HepG2 (cell line): ENCODE data around the gene DAPL1. TPM values are rescaled to one million over a fixed set of nuclear protein-coding genes. Genes with fewer than 3 reads are reported as not detected.

Source experiments
- ATAC-seq: fragments of 200-7000 bp; cut with Tn5 transposase; 3 replicates; pipeline ENCODE4 v1.9.1; 2020; ENCODE audit warnings: mild to moderate bottlenecking, moderate library complexity
- BruUV-seq: library from RNA; stranded (reverse); fragments of 400-500 nt; replicated peaks from 2 replicates; lab custom pipeline; 2021; lab: Mats Ljungman, UMichigan
- CTCF ChIA-PET: fragments of 300-600 bp; formaldehyde crosslinking; extraction: SDS; loops from one replicate; lab custom pipeline; 2021; ENCODE audit warnings: low total read pairs, inconsistent platforms, low intra/inter-chr PET ratio; lab: Yijun Ruan, JAX
- POLR2A ChIA-PET: fragments of 350-600 bp; sonication (Branson Sonifier 250); formaldehyde crosslinking; loops from one replicate; lab custom pipeline; 2020; ENCODE audit warnings: antibody characterized with exemption, inconsistent platforms; lab: Yijun Ruan, JAX
- DNase-seq: peaks from one replicate; pipeline ENCODE4 v3.0.0-alpha.2; 2015; ENCODE audit warnings: low spot score
- FAIRE-seq: peaks from 3 replicates; lab custom pipeline; 2011; peaks lifted over from hg19 to GRCh38; lab: Jason Lieb, UNC
- H2AFZ ChIP-seq: one replicate; pipeline ENCODE4 v1.6.1; 2011; ENCODE audit warnings: low read length, inconsistent platforms
- H3K27ac ChIP-seq: fragments of 300-600 bp; 3 replicates; pipeline ENCODE4 v1.8.0; 2011; ENCODE audit warnings: mixed run types, mild to moderate bottlenecking, mixed read lengths, low read length, inconsistent platforms; ENCODE audit not compliant: insufficient read depth; ENCODE audit errors: extremely low read length
- H3K27me3 ChIP-seq, 2 experiments: fragments of 200-600 bp in 1 of 2; 2 replicates in 1 of 2; 3 replicates in 1 of 2; pipeline versions ENCODE4 v1.6.0 to v1.8.0; 2011; ENCODE audit warnings: low read length in 2 of 2, mild to moderate bottlenecking in 2 of 2, moderate library complexity in 2 of 2, inconsistent platforms in 1 of 2; ENCODE audit not compliant: insufficient read depth in 2 of 2, control insufficient read depth in 1 of 2
- H3K36me3 ChIP-seq, 2 experiments: fragments of 200-600 bp in 1 of 2; replicated peaks in 1 of 2; 2 replicates in 1 of 2; 3 replicates in 1 of 2; pipeline versions ENCODE4 v1.5.1 to v1.8.0; 2011; ENCODE audit warnings: low read length in 2 of 2, inconsistent platforms in 1 of 2; ENCODE audit not compliant: insufficient read depth in 2 of 2, control insufficient read depth in 1 of 2
- H3K4me1 ChIP-seq: 2 replicates; pipeline ENCODE4 v1.5.1; 2012; ENCODE audit warnings: low read length, inconsistent platforms; ENCODE audit not compliant: insufficient read depth
- H3K4me2 ChIP-seq: 2 replicates; pipeline ENCODE4 v1.6.0; 2011; ENCODE audit warnings: low read depth, low read length, inconsistent platforms
- H3K4me3 ChIP-seq, 3 experiments: fragments of 200-600 bp in 1 of 3; sonication (generic), shearing (Covaris generic) in 1 of 3; replicated peaks in 1 of 3; 2 replicates each; pipeline ENCODE4 v1.5.1; 2011 to 2016; ENCODE audit warnings: low read length in 3 of 3, inconsistent platforms in 2 of 3, low read depth in 2 of 3, mild to moderate bottlenecking in 2 of 3, control low read depth in 1 of 3, mixed read lengths in 1 of 3; ENCODE audit not compliant: insufficient read depth in 1 of 3
- H3K79me2 ChIP-seq: one replicate; pipeline ENCODE4 v1.6.1; 2011; ENCODE audit warnings: low read length, inconsistent platforms; ENCODE audit not compliant: insufficient read depth
- H3K9ac ChIP-seq: 2 replicates; pipeline ENCODE4 v1.6.0; 2011; ENCODE audit warnings: mild to moderate bottlenecking, low read depth, low read length, inconsistent platforms; ENCODE audit not compliant: insufficient read depth
- H3K9me3 ChIP-seq: 2 replicates; pipeline ENCODE4 v1.5.1; 2012; ENCODE audit warnings: mild to moderate bottlenecking, low read length
- H4K20me1 ChIP-seq: 2 replicates; pipeline ENCODE4 v1.6.0; 2011; ENCODE audit warnings: inconsistent platforms, mild to moderate bottlenecking, low read length, moderate library complexity; ENCODE audit not compliant: insufficient read depth
- AHR ChIP-seq: IDR thresholded peaks from 2 replicates; pipeline ENCODE4 v1.6.1; 2018; ENCODE audit warnings: missing genetic modification reagents, missing compliant biosample characterization
- WIZ ChIP-seq: sonication (generic); formaldehyde crosslinking; IDR thresholded peaks from 2 replicates; pipeline ENCODE4 v1.5.1; 2020; ENCODE audit warnings: mild to moderate bottlenecking, missing genetic modification reagents
- ZNF343 ChIP-seq: sonication (generic); formaldehyde crosslinking; IDR thresholded peaks from 2 replicates; pipeline ENCODE4 v1.4.0; 2020; ENCODE audit warnings: mild to moderate bottlenecking, missing genetic modification reagents
- WGBS: methylation state at CpG from one replicate; pipeline ENCODE4 v1.1.6; 2017; ENCODE audit warnings: low lambda C conversion rate; 5-methylcytosine and 5-hydroxymethylcytosine counted together
- in situ Hi-C: cut with HindIII; loops from 2 replicates; pipeline ENCODE4 v1.10.0; 2017; ENCODE audit warnings: low pct_unique_long_range_greater_than_20kb; ENCODE audit not compliant: extremely low pct_ligation_motif_present
- intact Hi-C: fragments of 100-400 bp; cut with micrococcal nuclease; formaldehyde crosslinking; loops from one replicate; pipeline ENCODE4 v1.10.0; 2022; ENCODE audit not compliant: unreplicated experiment
- polyA plus RNA-seq, 8 experiments: library from polyadenylated mRNA; depleted of rRNA in 3 of 8; stranded (reverse) in 7 of 8; unstranded in 1 of 8; fragments of >200 nt; fragmentation: Illumina TruSeq in 4 of 8; extraction: Trizol in 4 of 8; gene quantifications; 2 replicates each; pipeline versions ENCODE4 v1.2.1 to v1.2.3, GENCODE V29; 2011 to 2016; ENCODE audit warnings: low read depth in 4 of 8, missing spikeins in 1 of 8, mixed read lengths in 1 of 8; ENCODE audit not compliant: insufficient read depth in 1 of 8
- total RNA-seq, 5 experiments: library from RNA; depleted of rRNA; stranded (reverse); fragments of >200 nt; fragmentation: Illumina TruSeq; extraction: Trizol; gene quantifications; 2 replicates each; pipeline ENCODE4 v1.2.3, GENCODE V29; 2016; ENCODE audit warnings: low read depth in 1 of 5
- TF ChIP-seq, protein P1 (sequence below): sonication (generic); formaldehyde crosslinking; IDR thresholded peaks from 2 replicates; pipeline ENCODE4 v1.4.0; 2020; ENCODE audit warnings: missing genetic modification reagents
- TF ChIP-seq, protein P2 (sequence below): sonication (generic); formaldehyde crosslinking; IDR thresholded peaks from 2 replicates; pipeline ENCODE4 v1.4.0; 2020; ENCODE audit warnings: mild to moderate bottlenecking, missing genetic modification reagents, borderline replicate concordance
- TF ChIP-seq, protein P3 (sequence below): sonication (generic); formaldehyde crosslinking; IDR thresholded peaks from 2 replicates; pipeline ENCODE4 v1.4.0; 2020; ENCODE audit warnings: missing genetic modification reagents, borderline replicate concordance
- TF ChIP-seq, protein P4 (sequence below): sonication (generic); formaldehyde crosslinking; IDR thresholded peaks from 2 replicates; pipeline ENCODE4 v1.4.0; 2020; ENCODE audit warnings: missing genetic modification reagents, borderline replicate concordance

Gene DAPL1
- total and polyA plus RNA-seq, 2 of the 13 experiments (the other 11 are each of a cell fraction or from before 2014, with no cell fraction given): not detected

DNA sequence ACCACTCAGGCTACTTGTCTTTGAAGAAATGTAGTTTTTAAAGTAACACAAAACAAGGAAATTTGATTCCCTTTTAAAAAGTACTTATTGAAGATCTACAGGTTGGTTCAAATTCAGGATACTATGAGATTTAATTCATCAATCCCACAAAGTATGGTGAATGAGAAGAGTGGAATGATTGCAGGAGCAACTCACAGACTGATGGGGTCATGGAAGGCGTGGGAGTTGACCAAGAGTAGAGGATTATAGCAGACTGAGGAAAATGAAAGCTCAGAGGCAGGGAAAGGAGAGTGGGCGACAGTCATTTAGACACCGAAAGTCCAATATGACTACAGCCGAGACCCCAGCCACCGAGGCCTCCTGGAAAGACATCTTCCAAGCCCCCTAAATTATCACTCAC is 12.5 kb upstream of the DAPL1 start (continued):
- TF ChIP-seq, protein P1, sequence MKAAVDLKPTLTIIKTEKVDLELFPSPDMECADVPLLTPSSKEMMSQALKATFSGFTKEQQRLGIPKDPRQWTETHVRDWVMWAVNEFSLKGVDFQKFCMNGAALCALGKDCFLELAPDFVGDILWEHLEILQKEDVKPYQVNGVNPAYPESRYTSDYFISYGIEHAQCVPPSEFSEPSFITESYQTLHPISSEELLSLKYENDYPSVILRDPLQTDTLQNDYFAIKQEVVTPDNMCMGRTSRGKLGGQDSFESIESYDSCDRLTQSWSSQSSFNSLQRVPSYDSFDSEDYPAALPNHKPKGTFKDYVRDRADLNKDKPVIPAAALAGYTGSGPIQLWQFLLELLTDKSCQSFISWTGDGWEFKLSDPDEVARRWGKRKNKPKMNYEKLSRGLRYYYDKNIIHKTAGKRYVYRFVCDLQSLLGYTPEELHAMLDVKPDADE (CRISPR knock-in tag): no peak
- TF ChIP-seq, protein P2, sequence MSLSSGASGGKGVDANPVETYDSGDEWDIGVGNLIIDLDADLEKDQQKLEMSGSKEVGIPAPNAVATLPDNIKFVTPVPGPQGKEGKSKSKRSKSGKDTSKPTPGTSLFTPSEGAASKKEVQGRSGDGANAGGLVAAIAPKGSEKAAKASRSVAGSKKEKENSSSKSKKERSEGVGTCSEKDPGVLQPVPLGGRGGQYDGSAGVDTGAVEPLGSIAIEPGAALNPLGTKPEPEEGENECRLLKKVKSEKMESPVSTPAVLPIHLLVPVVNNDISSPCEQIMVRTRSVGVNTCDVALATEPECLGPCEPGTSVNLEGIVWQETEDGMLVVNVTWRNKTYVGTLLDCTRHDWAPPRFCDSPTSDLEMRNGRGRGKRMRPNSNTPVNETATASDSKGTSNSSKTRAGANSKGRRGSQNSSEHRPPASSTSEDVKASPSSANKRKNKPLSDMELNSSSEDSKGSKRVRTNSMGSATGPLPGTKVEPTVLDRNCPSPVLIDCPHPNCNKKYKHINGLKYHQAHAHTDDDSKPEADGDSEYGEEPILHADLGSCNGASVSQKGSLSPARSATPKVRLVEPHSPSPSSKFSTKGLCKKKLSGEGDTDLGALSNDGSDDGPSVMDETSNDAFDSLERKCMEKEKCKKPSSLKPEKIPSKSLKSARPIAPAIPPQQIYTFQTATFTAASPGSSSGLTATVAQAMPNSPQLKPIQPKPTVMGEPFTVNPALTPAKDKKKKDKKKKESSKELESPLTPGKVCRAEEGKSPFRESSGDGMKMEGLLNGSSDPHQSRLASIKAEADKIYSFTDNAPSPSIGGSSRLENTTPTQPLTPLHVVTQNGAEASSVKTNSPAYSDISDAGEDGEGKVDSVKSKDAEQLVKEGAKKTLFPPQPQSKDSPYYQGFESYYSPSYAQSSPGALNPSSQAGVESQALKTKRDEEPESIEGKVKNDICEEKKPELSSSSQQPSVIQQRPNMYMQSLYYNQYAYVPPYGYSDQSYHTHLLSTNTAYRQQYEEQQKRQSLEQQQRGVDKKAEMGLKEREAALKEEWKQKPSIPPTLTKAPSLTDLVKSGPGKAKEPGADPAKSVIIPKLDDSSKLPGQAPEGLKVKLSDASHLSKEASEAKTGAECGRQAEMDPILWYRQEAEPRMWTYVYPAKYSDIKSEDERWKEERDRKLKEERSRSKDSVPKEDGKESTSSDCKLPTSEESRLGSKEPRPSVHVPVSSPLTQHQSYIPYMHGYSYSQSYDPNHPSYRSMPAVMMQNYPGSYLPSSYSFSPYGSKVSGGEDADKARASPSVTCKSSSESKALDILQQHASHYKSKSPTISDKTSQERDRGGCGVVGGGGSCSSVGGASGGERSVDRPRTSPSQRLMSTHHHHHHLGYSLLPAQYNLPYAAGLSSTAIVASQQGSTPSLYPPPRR (CRISPR knock-in tag): no peak

DNA sequence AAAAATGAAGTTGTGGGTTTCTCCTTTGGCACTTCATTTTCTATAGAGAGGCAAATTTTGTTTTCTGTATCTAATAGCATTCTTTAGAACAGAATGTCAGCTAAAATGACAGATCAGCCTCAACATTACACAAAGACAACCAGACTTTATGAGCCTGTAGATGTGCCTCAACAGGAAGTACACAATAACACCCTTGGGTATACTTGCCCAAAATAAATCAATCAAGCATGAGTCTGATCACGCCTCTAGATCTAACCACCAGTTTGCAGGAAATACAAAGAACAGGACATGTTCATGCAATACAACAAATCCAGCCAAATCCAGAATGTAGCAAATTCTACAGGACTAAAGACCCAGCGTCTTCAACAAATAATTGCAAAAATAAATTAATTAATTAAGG is 11.2 kb upstream of the DAPL1 start:
- H3K4me3 ChIP-seq: no peak overlapping the region
- no peak overlapping the region for H3K9ac ChIP-seq
- in situ Hi-C loops (no loop called here), intact Hi-C loops (no loop called here)
- DNase-seq (no peak), FAIRE-seq (no peak), ATAC-seq (no peak)
- POLR2A ChIA-PET: interaction anchor here (0.7 kb wide), 1 partner anchor 1364 kb away, joined by 3 read pairs; no protein-coding TSS in a partner anchor
- no peaks in the 10 kb centered on the region for H3K36me3 ChIP-seq
- WGBS: 61% methylated on average over 2 of the region's 2 CpGs
- H3K27ac ChIP-seq: no peak overlapping the region
- H4K20me1 ChIP-seq: no peaks in the 10 kb centered on the region
- H3K27me3 ChIP-seq: peaks cover 0 to 4% of the 10 kb centered on the region in 2 experiments; a peak in 2 of 5 replicates
- CTCF ChIA-PET: no interaction called here
- BruUV-seq: no TSS peak
- H3K9me3 ChIP-seq: no peaks in the 10 kb centered on the region
- H3K79me2 ChIP-seq: no peaks in the 10 kb centered on the region
- H2AFZ ChIP-seq: no peak overlapping the region
- H3K4me2 ChIP-seq: no peak overlapping the region
- H3K4me1 ChIP-seq: no peaks in the 10 kb centered on the region
- TF ChIP-seq WIZ (CRISPR knock-in tag) (no peak), AHR (CRISPR knock-in tag) (no peak), ZNF343 (CRISPR knock-in tag) (no peak)
- TF ChIP-seq, protein P3, sequence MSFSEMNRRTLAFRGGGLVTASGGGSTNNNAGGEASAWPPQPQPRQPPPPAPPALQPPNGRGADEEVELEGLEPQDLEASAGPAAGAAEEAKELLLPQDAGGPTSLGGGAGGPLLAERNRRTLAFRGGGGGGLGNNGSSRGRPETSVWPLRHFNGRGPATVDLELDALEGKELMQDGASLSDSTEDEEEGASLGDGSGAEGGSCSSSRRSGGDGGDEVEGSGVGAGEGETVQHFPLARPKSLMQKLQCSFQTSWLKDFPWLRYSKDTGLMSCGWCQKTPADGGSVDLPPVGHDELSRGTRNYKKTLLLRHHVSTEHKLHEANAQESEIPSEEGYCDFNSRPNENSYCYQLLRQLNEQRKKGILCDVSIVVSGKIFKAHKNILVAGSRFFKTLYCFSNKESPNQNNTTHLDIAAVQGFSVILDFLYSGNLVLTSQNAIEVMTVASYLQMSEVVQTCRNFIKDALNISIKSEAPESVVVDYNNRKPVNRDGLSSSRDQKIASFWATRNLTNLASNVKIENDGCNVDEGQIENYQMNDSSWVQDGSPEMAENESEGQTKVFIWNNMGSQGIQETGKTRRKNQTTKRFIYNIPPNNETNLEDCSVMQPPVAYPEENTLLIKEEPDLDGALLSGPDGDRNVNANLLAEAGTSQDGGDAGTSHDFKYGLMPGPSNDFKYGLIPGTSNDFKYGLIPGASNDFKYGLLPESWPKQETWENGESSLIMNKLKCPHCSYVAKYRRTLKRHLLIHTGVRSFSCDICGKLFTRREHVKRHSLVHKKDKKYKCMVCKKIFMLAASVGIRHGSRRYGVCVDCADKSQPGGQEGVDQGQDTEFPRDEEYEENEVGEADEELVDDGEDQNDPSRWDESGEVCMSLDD (CRISPR knock-in tag): no peak
- TF ChIP-seq, protein P4, sequence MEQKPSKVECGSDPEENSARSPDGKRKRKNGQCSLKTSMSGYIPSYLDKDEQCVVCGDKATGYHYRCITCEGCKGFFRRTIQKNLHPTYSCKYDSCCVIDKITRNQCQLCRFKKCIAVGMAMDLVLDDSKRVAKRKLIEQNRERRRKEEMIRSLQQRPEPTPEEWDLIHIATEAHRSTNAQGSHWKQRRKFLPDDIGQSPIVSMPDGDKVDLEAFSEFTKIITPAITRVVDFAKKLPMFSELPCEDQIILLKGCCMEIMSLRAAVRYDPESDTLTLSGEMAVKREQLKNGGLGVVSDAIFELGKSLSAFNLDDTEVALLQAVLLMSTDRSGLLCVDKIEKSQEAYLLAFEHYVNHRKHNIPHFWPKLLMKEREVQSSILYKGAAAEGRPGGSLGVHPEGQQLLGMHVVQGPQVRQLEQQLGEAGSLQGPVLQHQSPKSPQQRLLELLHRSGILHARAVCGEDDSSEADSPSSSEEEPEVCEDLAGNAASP (CRISPR knock-in tag): no peak
